Limb (tissue), 2 donors: Measurements from ENCODE around the gene PRR23E.

Source experiments
- DNase-seq, 2 donors: peaks; one replicate each; pipeline ENCODE4 v3.0.0-alpha.2; 2016; ENCODE audit errors: extremely low spot score in 2 of 2

The PRR23E gene

GRCh38 chr3:127164615-127165014, 28.3 kb upstream of the PRR23E start:
- DNase-seq = peak in 1 of 2 donors; percentile 23

- peak in 1 of 2 donors; percentile 6 for DNase-seq
These were observed 27.9 kb upstream of the PRR23E start for GRCh38 chr3:127165036-127165435.

GRCh38 chr3:127165694-127166485, 27.0 kb upstream of the PRR23E start:
- DNase-seq = peak in 1 of 2 donors; percentile 0

- DNase-seq = peak in 1 of 2 donors; percentile 8
These were observed 26.3 kb upstream of the PRR23E start for GRCh38 chr3:127166501-127167065.

- DNase-seq = peak in 1 of 2 donors; percentile 9
These were observed 25.5 kb upstream of the PRR23E start for GRCh38 chr3:127167315-127168043.

GRCh38 chr3:127168271-127168670, 24.7 kb upstream of the PRR23E start:
- DNase-seq = peak in 1 of 2 donors; percentile 20

- DNase-seq = peak in 1 of 2 donors; percentile 67
These were observed 22.1 kb upstream of the PRR23E start for GRCh38 chr3:127170814-127171213.

GRCh38 chr3:127171320-127171719, 21.6 kb upstream of the PRR23E start:
- no peak for DNase-seq

GRCh38 chr3:127171721-127172120, 21.2 kb upstream of the PRR23E start:
- peak in 1 of 2 donors; percentile 23 for DNase-seq

GRCh38 chr3:127172211-127172610, 20.7 kb upstream of the PRR23E start:
- no peak for DNase-seq

- peak; percentile 58 to 70 for DNase-seq
These were observed 20.0 kb upstream of the PRR23E start for GRCh38 chr3:127172781-127173515.

- peak in 1 of 2 donors; percentile 26 for DNase-seq
These were observed 19.3 kb upstream of the PRR23E start for GRCh38 chr3:127173516-127174166.

- no peak for DNase-seq
These were observed 18.6 kb upstream of the PRR23E start for GRCh38 chr3:127174284-127174683.

GRCh38 chr3:127174715-127175140, 18.2 kb upstream of the PRR23E start:
- peak in 1 of 2 donors; percentile 6 for DNase-seq

GRCh38 chr3:127175272-127175671, 17.7 kb upstream of the PRR23E start:
- peak in 1 of 2 donors; percentile 8 for DNase-seq

GRCh38 chr3:127177226-127177625, 15.7 kb upstream of the PRR23E start:
- no peak for DNase-seq

GRCh38 chr3:127180859-127181258, 12.1 kb upstream of the PRR23E start:
- DNase-seq = no peak

GRCh38 chr3:127182431-127182830, 10.5 kb upstream of the PRR23E start:
- no peak for DNase-seq

- peak in 1 of 2 donors; percentile 23 for DNase-seq
These were observed 9.8 kb upstream of the PRR23E start for GRCh38 chr3:127182848-127183714.
